Amniotic epithelial cell (primary cell): ENCODE results near the gene ZNF536.
"Not testable (repeated sequence)": the region's sequence is repeated elsewhere in the genome, so short reads cannot be mapped to it uniquely, and the experiment has no call there.

Experiments used
- DNase-seq: peaks from one replicate; pipeline ENCODE4 v3.0.0-alpha.2; 2010; ENCODE audit warnings: low read depth

Gene ZNF536

GRCh38 chr19:30482956-30483355, 110.8 kb downstream of the ZNF536 start:
- no peak for DNase-seq

GRCh38 chr19:30486250-30486649, 114.1 kb downstream of the ZNF536 start:
- DNase-seq, result not testable (repeated sequence)

GRCh38 chr19:30487178-30487577, 115.0 kb downstream of the ZNF536 start:
- DNase-seq, result no peak

GRCh38 chr19:30488191-30488590, 116.0 kb downstream of the ZNF536 start:
- DNase-seq, result no peak

GRCh38 chr19:30490760-30491159, 118.6 kb downstream of the ZNF536 start:
- DNase-seq, result no peak

GRCh38 chr19:30492586-30493270, 120.5 kb downstream of the ZNF536 start:
- no peak for DNase-seq

GRCh38 chr19:30497034-30497433, 124.8 kb downstream of the ZNF536 start:
- DNase-seq, result no peak

GRCh38 chr19:30498085-30498484, 125.9 kb downstream of the ZNF536 start:
- DNase-seq, result not testable (repeated sequence)

- DNase-seq, result no peak
Observed at GRCh38 chr19:30498707-30499106, 126.5 kb downstream of the ZNF536 start.

GRCh38 chr19:30504272-30504671, 132.1 kb downstream of the ZNF536 start:
- no peak for DNase-seq

- DNase-seq, result no peak
Observed at GRCh38 chr19:30512176-30513081, 140.2 kb downstream of the ZNF536 start.

GRCh38 chr19:30513082-30513411, 140.9 kb downstream of the ZNF536 start:
- no peak for DNase-seq

GRCh38 chr19:30516111-30516510, 143.9 kb downstream of the ZNF536 start:
- no peak for DNase-seq

- no peak for DNase-seq
Observed at GRCh38 chr19:30516531-30516930, 144.3 kb downstream of the ZNF536 start.

GRCh38 chr19:30518965-30519606, 146.9 kb downstream of the ZNF536 start:
- DNase-seq, result no peak

GRCh38 chr19:30519607-30520205, 147.5 kb downstream of the ZNF536 start:
- no peak for DNase-seq

- DNase-seq, result no peak
Observed at GRCh38 chr19:30520735-30521479, 148.7 kb downstream of the ZNF536 start.

- DNase-seq, result no peak
Observed at GRCh38 chr19:30521937-30522336, 149.8 kb downstream of the ZNF536 start.

GRCh38 chr19:30522341-30522740, 150.2 kb downstream of the ZNF536 start:
- no peak for DNase-seq

GRCh38 chr19:30523791-30524190, 151.6 kb downstream of the ZNF536 start:
- no peak for DNase-seq

GRCh38 chr19:30525383-30525782, 153.2 kb downstream of the ZNF536 start:
- DNase-seq, result no peak

GRCh38 chr19:30528919-30529318, 156.7 kb downstream of the ZNF536 start:
- no peak for DNase-seq
